Measurements from ENCODE around the gene HMGCS2. TPM values are rescaled to one million over a fixed set of nuclear protein-coding genes. Genes with fewer than 3 reads are reported as not detected.

Gene HMGCS2
- total RNA-seq, 1 experiment from 2014 or later: not detected

- CTCF ChIA-PET: no interaction called here
- H3K4me1 Mint-ChIP-seq (ENCODE audit: low read depth, unreplicated experiment): no peaks in the 10 kb centered on the region
Measured at GRCh38 chr1:119703666-119704450, 64.8 kb downstream of the HMGCS2 start.

DNA sequence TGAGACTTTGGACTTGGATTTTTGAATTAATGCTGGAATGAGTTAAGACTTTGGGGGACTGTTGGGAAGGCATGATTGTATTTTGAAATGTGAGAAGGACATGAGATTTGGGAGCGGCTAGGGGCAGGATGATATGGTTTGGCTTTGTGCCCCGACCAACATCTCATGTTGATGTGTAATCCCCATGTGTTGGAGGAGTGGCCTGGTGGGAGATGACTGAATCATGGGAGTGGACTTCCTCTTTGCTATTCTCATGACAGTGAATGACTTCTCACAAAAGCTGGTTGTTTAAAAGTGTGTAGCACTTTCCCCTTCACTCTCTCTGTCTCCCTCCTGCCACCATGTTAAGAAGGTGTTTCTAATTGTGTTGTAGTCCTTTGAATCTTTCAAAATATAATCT lies 66.3 kb downstream of the HMGCS2 start:
- no peak for DNase-seq
- no peak for TF ChIP-seq CTCF (IDR thresholded peaks at IDR 0.05; ENCODE audit: unreplicated experiment)
- no peaks in the 10 kb centered on the region for H3K4me1 Mint-ChIP-seq (ENCODE audit: low read depth, unreplicated experiment)
- H3K4me3 Mint-ChIP-seq (ENCODE audit: low read depth, unreplicated experiment): no peak overlapping the region
- BruUV-seq (replicated peaks): no TSS peak
- intact Hi-C loops (cut with micrococcal nuclease; ENCODE audit: unreplicated experiment): no loop called here
- no peak overlapping the region for H3K27ac Mint-ChIP-seq (ENCODE audit: unreplicated experiment)
- CTCF ChIA-PET: no interaction called here
- no peaks in the 10 kb centered on the region for H3K27me3 Mint-ChIP-seq (ENCODE audit: unreplicated experiment)
- no peaks in the 10 kb centered on the region for H3K36me3 Mint-ChIP-seq (ENCODE audit: insufficient read depth, unreplicated experiment)
- no peaks in the 10 kb centered on the region for H3K9me3 Mint-ChIP-seq (ENCODE audit: low read depth, unreplicated experiment)

More at GRCh38 chr1:119703666-119704450, 64.8 kb downstream of the HMGCS2 start:
- Mint-ChIP-seq H3K27ac (ENCODE audit: unreplicated experiment) (no peak overlapping the region), H3K27me3 (ENCODE audit: unreplicated experiment) (no peaks in the 10 kb centered on the region), H3K9me3 (ENCODE audit: low read depth, unreplicated experiment) (no peaks in the 10 kb centered on the region), H3K4me3 (ENCODE audit: low read depth, unreplicated experiment) (no peak overlapping the region), H3K36me3 (ENCODE audit: insufficient read depth, unreplicated experiment) (no peaks in the 10 kb centered on the region)
- no peak for TF ChIP-seq CTCF (IDR thresholded peaks at IDR 0.05; ENCODE audit: unreplicated experiment)
- intact Hi-C loops (cut with micrococcal nuclease; ENCODE audit: unreplicated experiment): no loop called here
- BruUV-seq (replicated peaks): no TSS peak
- no peak for DNase-seq

DNA sequence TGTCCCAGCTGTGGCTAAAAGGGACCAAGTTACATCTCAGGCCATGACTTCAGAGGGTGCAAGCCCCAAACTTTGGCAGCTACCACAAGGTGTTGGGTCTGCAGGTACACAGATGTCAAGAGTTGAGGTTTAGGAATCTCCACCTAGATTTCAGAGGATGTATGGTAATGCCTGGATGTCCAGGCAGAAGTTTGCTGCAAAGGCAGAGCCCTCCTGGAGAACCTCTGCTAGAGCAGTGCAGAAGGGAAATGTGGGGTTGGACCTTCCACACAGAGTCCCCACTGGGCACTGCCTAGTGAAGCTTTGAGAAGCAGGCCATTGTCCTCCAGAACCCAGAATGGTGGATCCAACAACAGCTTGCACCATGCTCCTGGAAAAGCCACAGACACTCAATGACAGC lies 67.0 kb downstream of the HMGCS2 start:
- no peaks in the 10 kb centered on the region for H3K36me3 Mint-ChIP-seq (ENCODE audit: insufficient read depth, unreplicated experiment)
- H3K9me3 Mint-ChIP-seq (ENCODE audit: low read depth, unreplicated experiment): no peaks in the 10 kb centered on the region
- intact Hi-C loops (cut with micrococcal nuclease; ENCODE audit: unreplicated experiment): no loop called here
- no peak for DNase-seq
- no peak overlapping the region for H3K4me3 Mint-ChIP-seq (ENCODE audit: low read depth, unreplicated experiment)
- CTCF ChIA-PET: no interaction called here
- no peaks in the 10 kb centered on the region for H3K27me3 Mint-ChIP-seq (ENCODE audit: unreplicated experiment)
- no peaks in the 10 kb centered on the region for H3K4me1 Mint-ChIP-seq (ENCODE audit: low read depth, unreplicated experiment)
- no TSS peak for BruUV-seq (replicated peaks)
- TF ChIP-seq CTCF (IDR thresholded peaks at IDR 0.05; ENCODE audit: unreplicated experiment): no peak
- no peak overlapping the region for H3K27ac Mint-ChIP-seq (ENCODE audit: unreplicated experiment)

GRCh38 chr1:119700326-119700725 lies 68.4 kb downstream of the HMGCS2 start:
- Mint-ChIP-seq H3K4me3 (ENCODE audit: low read depth, unreplicated experiment) (no peak overlapping the region), H3K27ac (ENCODE audit: unreplicated experiment) (no peak overlapping the region), H3K27me3 (ENCODE audit: unreplicated experiment) (no peaks in the 10 kb centered on the region), H3K36me3 (ENCODE audit: insufficient read depth, unreplicated experiment) (no peaks in the 10 kb centered on the region), H3K4me1 (ENCODE audit: low read depth, unreplicated experiment) (no peaks in the 10 kb centered on the region), H3K9me3 (ENCODE audit: low read depth, unreplicated experiment) (no peaks in the 10 kb centered on the region)
- CTCF ChIA-PET: no interaction called here
- intact Hi-C loops (cut with micrococcal nuclease; ENCODE audit: unreplicated experiment): no loop called here
- DNase-seq: no peak
- no peak for TF ChIP-seq CTCF (IDR thresholded peaks at IDR 0.05; ENCODE audit: unreplicated experiment)
- BruUV-seq (replicated peaks): no TSS peak

Other genes starting within 250 kb of the HMGCS2 start
- 3.9 and 4.8 TPM in 2 replicates for gene ZNF697, start 120.6 kb downstream of the HMGCS2 start, total RNA-seq (2022)
- 155 and 199 TPM in 2 replicates for gene PHGDH, start 57.0 kb downstream of the HMGCS2 start, total RNA-seq (2022)
- gene REG4, start 42.6 kb upstream of the HMGCS2 start, total RNA-seq (2022): not detected in 2 replicates
- gene ADAM30, start 127.6 kb upstream of the HMGCS2 start, total RNA-seq (2022): not detected in 2 replicates